Stimulated activated naive CD8-positive, alpha-beta T cell treated with anti-CD3 and anti-CD28 coated beads, Interleukin-15, Interleukin-2, amounts not matched to agents 100 ng/mL and 50 ng/mL, for 24 hours (primary cell): ENCODE results near the gene GBX2.

Experiments
- H3K27ac Mint-ChIP-seq: one replicate; pipeline ENCODE4 v1.8.0; 2021; ENCODE audit warnings: mild to moderate bottlenecking, mixed read lengths
- H3K27me3 Mint-ChIP-seq: one replicate; pipeline ENCODE4 v1.8.0; 2021; ENCODE audit warnings: mixed read lengths
- H3K36me3 Mint-ChIP-seq: one replicate; pipeline ENCODE4 v1.8.0; 2021; ENCODE audit warnings: low read depth, mixed read lengths
- H3K4me1 Mint-ChIP-seq: one replicate; pipeline ENCODE4 v1.8.0; 2021; ENCODE audit warnings: low read depth, mixed read lengths
- H3K4me3 Mint-ChIP-seq: one replicate; pipeline ENCODE4 v1.8.0; 2021; ENCODE audit warnings: mild to moderate bottlenecking, mixed read lengths
- H3K9me3 Mint-ChIP-seq: one replicate; pipeline ENCODE4 v1.8.0; 2021; ENCODE audit warnings: mixed read lengths

GBX2 gene

DNA sequence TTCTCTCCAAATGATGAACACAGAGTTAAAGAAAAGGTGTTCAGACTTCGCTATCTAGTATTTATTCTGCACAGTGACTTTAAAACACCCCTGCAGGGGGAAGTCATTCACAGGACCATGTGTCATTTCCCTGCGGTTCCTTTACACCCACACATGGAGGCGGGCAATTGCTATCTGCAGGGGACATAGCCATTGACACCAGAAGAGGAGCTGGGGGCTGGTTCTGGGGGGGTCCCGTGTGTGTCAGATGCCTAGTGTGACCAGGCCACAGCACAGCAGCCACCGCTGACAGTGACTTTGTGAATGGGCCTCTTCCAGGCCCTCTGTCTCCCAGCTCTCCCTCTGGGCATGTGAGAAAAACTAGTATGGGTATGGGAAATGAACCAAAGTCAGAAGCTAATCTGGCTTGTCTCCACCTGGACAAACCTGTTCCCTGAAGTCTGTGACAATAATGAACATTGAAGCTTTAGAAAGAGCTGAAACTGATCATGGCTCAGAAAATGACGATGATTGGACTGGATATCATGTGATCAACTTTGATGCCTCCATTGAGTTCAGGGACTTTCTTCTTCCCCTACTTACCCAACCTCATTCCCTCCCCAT lies 7.5 kb upstream of the GBX2 start:
- H3K27me3 Mint-ChIP-seq = peaks cover 78% of the 10 kb centered on the region
- H3K4me1 Mint-ChIP-seq = peaks cover 17% of the 10 kb centered on the region
- H3K9me3 Mint-ChIP-seq = no peaks in the 10 kb centered on the region
- peaks cover 3% of the 10 kb centered on the region for H3K36me3 Mint-ChIP-seq
- no peak overlapping the region for H3K4me3 Mint-ChIP-seq
- H3K27ac Mint-ChIP-seq = no peak overlapping the region

DNA sequence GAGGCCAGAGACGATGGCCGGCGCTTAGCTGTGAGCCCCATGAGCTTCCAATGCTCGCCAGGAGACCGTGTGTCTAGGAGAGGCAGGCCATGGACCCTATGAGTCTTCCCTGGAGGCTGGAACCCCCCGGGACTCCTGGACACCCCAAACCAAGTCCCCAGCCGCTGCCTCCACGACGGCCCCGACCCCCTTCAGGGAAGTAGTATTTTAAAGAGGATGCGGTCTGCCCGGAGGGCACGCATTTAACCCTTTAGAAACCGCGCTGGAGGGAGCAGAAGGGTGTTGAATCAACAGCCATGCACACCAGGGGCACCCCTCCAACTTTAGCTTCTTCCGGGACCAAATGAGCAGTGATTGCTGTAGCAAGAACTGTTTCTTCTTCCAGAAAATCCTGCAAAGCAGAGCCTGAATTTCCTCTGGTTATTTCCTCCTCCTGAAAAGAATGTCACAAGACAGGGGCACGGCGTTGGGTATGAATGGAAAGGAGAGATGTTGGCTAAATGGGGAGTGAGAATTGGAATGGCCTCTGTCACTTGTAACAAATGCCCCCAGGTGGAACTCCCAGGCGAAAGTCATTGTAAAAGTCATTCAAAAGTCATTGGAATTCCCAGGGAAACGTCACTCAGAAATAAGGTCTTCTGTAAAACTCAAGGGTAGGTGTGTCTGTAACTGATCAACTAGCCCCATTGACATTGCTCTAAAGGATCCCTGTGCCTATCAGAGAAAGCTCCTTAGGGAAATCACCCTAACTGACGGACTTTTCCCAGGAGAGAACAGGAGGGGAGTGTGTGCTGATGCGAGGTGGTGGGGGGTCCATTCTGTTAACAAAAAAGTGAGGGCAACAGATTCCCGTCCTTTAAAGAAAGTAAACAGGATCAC lies 5.8 kb upstream of the GBX2 start:
- no peak overlapping the region for H3K4me3 Mint-ChIP-seq
- H3K27ac Mint-ChIP-seq = no peak overlapping the region
- peaks cover 84% of the 10 kb centered on the region for H3K27me3 Mint-ChIP-seq
- no peaks in the 10 kb centered on the region for H3K9me3 Mint-ChIP-seq
- peaks cover 3% of the 10 kb centered on the region for H3K36me3 Mint-ChIP-seq
- peaks cover 15% of the 10 kb centered on the region for H3K4me1 Mint-ChIP-seq

DNA sequence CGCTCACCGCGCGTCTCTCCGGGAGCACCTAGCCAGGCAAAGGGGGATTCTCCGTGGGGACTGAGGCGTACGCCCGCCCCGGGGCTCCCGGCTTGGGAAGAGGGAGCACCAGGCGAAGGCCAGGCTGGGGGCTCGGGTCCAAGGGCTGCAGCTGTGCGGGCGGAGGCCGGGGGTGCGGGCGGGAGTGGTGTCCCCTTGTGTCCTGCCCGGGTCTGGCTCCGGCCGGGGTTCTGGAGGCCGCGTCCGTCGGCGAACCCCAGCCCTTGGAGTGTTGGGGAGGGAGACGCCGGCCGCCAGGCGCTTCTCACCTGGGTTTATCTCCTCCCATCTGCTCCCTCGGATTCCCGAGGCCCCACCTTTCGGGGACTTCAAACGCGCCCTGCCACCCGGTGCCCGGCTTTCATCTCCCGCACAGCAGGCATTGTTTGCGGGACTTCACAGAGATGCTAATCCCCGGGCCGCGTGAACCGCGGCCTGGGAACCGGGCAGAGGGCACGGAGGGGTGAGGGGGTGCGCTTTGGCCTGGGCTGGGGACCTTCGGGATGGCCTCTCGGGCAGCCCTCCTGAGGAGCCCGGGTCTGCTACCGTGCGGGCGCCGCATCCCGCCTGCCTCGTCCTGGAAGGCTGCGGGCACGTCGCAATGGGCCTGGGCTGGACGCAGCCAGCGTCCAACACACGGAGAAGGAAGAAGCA lies 5.0 kb upstream of the GBX2 start:
- H3K4me1 Mint-ChIP-seq = peaks cover 11% of the 10 kb centered on the region
- H3K9me3 Mint-ChIP-seq = no peaks in the 10 kb centered on the region
- no peak overlapping the region for H3K4me3 Mint-ChIP-seq
- no peak overlapping the region for H3K27ac Mint-ChIP-seq
- H3K27me3 Mint-ChIP-seq = peaks cover 80% of the 10 kb centered on the region
- peaks cover 3% of the 10 kb centered on the region for H3K36me3 Mint-ChIP-seq

DNA sequence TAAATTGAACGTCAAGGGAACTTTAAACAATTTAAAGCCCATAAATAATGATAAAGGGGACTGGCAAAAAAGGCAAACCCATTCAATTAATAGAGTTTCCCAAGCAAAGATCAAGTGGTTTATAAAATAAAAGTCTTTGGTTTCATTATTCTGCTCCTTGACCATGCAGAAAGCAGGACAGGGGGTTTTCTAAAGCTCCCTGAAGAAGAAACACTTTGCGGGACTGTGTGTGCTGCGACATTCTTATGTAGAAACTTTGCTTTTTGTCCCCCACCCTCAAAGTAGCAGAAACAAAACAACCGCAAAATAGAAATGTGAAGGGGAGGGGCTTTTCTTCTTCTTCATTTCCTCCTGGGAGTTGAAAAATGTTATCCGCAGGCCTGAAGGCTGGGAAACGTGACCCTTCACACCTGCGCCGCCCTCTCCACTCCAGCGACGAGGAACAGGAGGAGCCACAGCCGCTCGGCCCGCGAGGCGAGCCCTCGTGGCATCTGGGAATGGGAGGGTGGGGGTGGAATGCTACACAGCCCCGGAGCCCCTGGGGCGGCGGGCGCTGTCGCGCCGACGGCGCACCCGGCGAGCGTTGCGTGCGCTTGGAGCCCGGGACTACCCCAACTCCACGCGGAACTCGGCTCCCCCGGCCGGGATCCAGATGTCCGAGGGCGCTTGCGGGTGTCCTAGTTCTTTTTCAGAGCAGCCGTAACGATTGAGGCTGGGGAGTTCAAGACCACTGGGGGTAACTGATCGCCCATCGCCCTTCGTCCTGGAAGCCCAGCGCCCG lies 4.3 kb upstream of the GBX2 start:
- H3K36me3 Mint-ChIP-seq = peaks cover 3% of the 10 kb centered on the region
- peaks cover 10% of the 10 kb centered on the region for H3K4me1 Mint-ChIP-seq
- H3K4me3 Mint-ChIP-seq = no peak overlapping the region
- H3K9me3 Mint-ChIP-seq = no peaks in the 10 kb centered on the region
- peak overlapping the region; percentile 45 for H3K27ac Mint-ChIP-seq
- H3K27me3 Mint-ChIP-seq = peaks cover 73% of the 10 kb centered on the region

DNA sequence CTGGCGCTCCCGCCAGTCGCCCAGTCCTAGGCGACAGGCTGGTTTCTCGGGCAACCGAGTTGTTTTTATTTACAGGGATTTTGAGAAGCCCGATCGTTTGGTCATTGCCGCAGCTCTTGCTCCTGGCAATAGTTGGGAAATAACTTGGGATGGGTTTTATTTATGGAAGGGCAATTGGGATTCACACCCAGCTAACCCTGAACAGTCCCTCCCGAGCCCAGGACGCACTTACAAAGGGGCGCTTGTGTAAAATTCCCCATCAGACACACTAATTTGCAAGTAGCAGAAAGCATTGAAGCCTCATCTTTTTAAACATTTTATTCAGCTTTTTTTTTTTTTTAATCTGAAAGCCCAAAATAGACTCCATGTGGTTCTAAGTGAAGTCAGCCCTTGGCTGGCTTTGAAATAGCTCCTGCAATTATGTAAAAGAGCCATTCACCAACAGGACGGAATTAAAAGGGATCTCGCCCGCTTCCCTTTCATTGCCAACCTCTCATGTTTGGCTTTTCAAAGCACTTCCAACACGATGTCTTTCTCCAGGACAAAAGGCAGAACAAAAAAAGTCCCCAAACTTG lies 3.6 kb upstream of the GBX2 start:
- peaks cover 71% of the 10 kb centered on the region for H3K27me3 Mint-ChIP-seq
- H3K4me3 Mint-ChIP-seq = no peak overlapping the region
- no peaks in the 10 kb centered on the region for H3K9me3 Mint-ChIP-seq
- H3K4me1 Mint-ChIP-seq = peaks cover 12% of the 10 kb centered on the region
- peak overlapping the region; percentile 45 for H3K27ac Mint-ChIP-seq
- peaks cover 3% of the 10 kb centered on the region for H3K36me3 Mint-ChIP-seq

DNA sequence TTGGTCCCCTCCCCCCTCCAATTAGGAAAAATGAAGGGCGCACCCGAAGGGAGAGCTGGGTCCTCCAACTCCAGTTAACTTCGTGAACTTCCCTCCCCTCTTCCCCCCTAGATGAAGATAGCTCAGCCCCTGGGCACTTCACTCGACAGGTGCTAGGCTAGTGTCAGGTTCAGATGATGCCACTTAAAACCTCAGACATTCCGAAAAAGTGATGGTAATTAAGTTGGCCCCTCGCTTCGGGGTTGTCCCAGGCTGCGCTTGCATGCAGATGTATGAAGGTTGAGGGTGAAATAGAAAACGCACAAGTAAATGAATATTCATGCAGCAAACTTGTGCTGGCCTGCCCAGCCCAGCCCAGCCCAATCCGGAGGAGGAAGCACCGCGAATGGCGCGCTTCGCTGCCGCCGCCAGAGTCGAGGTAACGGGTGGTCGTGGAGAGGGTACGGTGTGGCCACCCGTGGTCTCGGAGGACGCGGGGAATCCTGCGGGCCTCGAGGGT lies 3.0 kb upstream of the GBX2 start:
- H3K4me3 Mint-ChIP-seq = no peak overlapping the region
- no peaks in the 10 kb centered on the region for H3K9me3 Mint-ChIP-seq
- peaks cover 3% of the 10 kb centered on the region for H3K36me3 Mint-ChIP-seq
- peaks cover 18% of the 10 kb centered on the region for H3K4me1 Mint-ChIP-seq
- H3K27me3 Mint-ChIP-seq = peaks cover 72% of the 10 kb centered on the region
- no peak overlapping the region for H3K27ac Mint-ChIP-seq

DNA sequence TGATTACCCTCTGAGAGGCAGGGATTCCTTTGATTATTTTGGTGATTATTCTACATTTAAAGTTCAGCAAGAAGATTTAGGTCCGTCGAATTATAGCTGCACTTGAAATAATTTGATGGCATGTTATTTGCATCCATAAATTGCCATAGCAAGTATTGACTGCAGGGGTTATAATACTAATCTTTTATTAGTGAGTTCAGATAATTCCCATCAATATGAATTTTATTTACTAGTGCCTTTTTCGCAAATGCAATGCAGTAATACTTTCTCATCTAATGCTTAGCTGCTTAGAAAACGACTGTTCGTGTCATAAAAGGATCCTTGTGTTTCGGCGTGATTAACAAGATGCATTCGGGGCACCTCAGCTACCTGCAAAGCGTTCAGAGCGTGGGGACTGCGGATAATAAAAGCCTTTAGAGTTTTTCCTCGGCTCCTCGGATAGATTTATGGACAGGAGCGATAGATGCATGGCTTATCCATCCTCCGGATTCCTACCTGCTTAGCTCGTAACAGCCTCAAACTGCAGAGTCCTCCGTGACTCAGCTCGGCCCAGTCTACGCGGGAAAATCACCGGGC lies 2.5 kb upstream of the GBX2 start:
- H3K36me3 Mint-ChIP-seq = peaks cover 3% of the 10 kb centered on the region
- peaks cover 19% of the 10 kb centered on the region for H3K4me1 Mint-ChIP-seq
- H3K27ac Mint-ChIP-seq = no peak overlapping the region
- H3K27me3 Mint-ChIP-seq = peaks cover 73% of the 10 kb centered on the region
- H3K9me3 Mint-ChIP-seq = no peaks in the 10 kb centered on the region
- no peak overlapping the region for H3K4me3 Mint-ChIP-seq

DNA sequence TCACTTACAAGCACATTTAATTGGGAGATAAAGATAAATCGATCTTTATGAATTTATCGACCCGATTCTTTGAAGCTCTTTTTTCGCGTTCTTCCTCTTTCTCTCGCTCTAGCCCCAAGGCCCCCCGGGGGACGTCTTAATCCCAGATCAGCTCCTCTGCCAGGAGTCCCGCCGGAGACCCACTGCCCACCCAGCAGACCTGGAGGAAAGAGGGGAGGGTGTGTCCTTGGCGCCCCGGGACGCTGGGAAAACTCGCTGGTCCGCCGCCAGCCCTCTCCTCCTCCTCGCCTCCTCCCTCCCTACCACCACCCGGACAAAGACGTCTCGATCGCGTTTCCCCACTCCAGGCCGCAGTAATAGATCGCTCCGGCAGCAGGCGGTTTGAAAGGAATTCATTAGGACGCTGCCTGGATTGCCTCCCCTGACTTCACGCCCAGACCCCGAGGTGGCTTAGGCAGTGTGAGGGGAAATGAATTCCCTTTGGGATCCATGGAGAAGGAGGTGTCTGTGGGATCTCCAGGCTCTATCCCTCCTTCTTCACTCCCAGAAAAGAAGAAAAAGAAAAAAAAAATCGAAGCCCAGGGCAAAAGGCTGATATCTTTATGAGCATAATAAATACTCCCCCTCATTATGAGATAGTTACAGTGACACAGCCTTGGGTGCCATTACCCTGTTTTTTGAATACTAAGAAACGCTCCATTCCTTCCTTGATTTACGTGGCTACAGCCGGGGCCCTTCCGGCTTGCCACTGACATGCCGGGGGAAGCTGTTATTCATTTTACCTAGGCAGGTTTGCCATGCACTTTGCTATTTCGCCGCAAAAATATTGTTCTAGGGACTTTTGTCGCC lies 1.8 kb upstream of the GBX2 start:
- H3K9me3 Mint-ChIP-seq = no peaks in the 10 kb centered on the region
- H3K4me3 Mint-ChIP-seq = no peak overlapping the region
- peak overlapping the region; percentile 73 for H3K27ac Mint-ChIP-seq
- H3K36me3 Mint-ChIP-seq = peaks cover 3% of the 10 kb centered on the region
- peaks cover 21% of the 10 kb centered on the region for H3K4me1 Mint-ChIP-seq
- peaks cover 73% of the 10 kb centered on the region for H3K27me3 Mint-ChIP-seq

DNA sequence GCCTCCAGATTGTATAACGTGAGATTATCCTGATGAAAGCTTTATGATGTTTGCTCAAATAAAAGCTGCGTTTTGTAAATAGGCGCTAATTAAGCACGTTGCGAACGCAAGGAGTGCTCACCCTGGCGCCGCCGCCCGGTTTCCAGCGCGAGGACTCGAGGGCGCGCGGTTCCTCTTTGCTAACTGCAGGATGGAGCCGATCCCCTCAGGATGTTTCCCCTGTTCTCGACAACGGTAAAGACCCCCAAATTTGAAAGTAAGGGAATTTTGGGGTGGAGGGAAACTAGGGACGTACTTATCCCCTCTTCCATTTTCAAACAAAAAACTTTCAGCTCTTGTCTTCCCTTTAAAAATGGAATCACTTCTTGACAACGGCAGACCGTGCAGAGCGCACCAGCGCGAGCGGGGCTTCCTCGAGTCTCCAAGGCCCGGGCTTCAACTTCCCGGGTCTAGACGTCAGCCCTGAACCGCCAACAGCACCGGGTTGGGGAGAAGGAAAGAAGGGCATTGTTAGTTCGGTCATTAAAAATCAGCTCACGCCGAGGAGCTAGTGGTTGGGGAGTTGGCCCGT lies 1.1 kb upstream of the GBX2 start:
- H3K4me1 Mint-ChIP-seq = peaks cover 24% of the 10 kb centered on the region
- H3K27me3 Mint-ChIP-seq = peaks cover 69% of the 10 kb centered on the region
- H3K36me3 Mint-ChIP-seq = peaks cover 3% of the 10 kb centered on the region
- H3K27ac Mint-ChIP-seq = peak overlapping the region; percentile 73
- H3K4me3 Mint-ChIP-seq = no peak overlapping the region
- H3K9me3 Mint-ChIP-seq = no peaks in the 10 kb centered on the region

DNA sequence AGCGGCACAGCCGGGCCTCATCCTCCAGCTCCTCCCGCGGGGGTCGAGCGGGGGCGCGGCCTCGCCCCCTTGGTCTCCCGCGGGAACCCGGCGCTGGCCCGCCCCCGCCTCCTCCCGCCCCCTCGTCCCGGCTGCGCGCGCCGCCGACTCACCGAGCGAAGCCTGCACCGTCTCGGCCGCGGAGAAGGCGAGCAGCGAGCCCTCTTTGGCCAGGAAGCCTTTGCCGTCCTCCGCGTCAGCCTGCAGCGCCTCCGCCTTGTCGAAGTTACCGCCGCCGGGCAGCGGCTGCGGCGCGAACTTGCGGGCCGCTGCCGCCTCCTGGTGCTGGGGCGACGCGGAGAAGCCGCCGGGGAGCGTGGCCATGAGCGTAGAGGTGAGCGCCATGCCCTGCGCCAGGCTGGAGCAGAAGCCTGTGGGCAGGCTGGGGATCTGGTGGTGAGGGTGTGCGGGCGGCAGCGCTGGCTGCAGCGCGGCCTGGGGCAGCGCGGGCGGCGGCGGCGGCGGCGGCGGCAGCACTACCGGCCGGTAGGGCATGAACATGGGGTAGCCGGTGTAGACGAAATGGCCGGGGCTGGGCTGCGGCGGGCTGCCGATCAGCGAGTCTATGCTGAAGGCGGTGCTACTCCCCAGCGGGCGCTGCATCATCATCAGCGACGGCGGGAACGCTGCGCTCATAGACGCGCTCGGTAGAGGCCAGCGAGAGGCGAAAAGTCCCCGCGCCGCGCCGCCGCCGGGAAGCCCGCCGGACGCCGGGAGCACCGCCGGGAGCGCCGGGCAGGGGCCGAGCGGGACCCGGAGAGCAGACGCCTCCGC lies 683 bp downstream of the GBX2 start:
- no peak overlapping the region for H3K27ac Mint-ChIP-seq
- H3K36me3 Mint-ChIP-seq = peaks cover 3% of the 10 kb centered on the region
- no peaks in the 10 kb centered on the region for H3K9me3 Mint-ChIP-seq
- no peak overlapping the region for H3K4me3 Mint-ChIP-seq
- H3K4me1 Mint-ChIP-seq = peaks cover 24% of the 10 kb centered on the region
- peaks cover 63% of the 10 kb centered on the region for H3K27me3 Mint-ChIP-seq

DNA sequence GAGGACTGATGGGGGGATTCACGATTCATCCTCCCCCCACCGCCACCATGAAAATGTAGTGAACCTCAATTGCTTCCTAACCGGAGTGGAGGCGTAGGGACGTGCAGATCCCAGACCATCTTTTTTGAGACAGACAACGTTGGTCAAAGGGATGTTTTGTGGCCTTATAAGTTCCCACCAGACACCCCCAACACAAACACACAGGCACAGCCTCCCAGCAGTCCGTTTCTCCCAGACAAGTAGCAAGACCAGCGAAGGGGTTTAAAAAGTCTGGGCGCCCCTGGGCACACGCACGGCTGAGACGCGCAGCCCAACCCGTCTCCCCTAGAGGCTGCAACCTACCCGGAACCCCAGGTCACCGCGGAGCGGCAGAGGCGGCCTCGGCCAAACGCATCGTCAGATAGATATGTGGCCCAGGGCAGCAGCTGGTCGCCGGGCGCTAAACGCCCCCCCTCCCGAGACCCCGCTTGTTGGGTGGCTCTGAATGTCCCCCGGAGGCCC lies 1.3 kb downstream of the GBX2 start:
- no peaks in the 10 kb centered on the region for H3K36me3 Mint-ChIP-seq
- peak overlapping the region; percentile 20 for H3K4me3 Mint-ChIP-seq
- peaks cover 21% of the 10 kb centered on the region for H3K4me1 Mint-ChIP-seq
- peaks cover 64% of the 10 kb centered on the region for H3K27me3 Mint-ChIP-seq
- H3K27ac Mint-ChIP-seq = no peak overlapping the region
- H3K9me3 Mint-ChIP-seq = no peaks in the 10 kb centered on the region
